ENCODE results near the gene SSTR5.

SSTR5 gene

GRCh38 chr16:1102921-1103635 lies 30.5 kb downstream of the SSTR5 start:
- DNase-seq (ENCODE audit: low read depth), result peak; percentile 50

- no peak for DNase-seq (ENCODE audit: low read depth)
Observed at GRCh38 chr16:1103636-1103980, 31.1 kb downstream of the SSTR5 start.

- peak; percentile 17 for DNase-seq (ENCODE audit: low read depth)
Observed at GRCh38 chr16:1105888-1106620, 33.5 kb downstream of the SSTR5 start.

- no peak for DNase-seq (ENCODE audit: low read depth)
Observed at GRCh38 chr16:1106659-1107058, 34.1 kb downstream of the SSTR5 start.

- no peak for DNase-seq (ENCODE audit: low read depth)
Observed at GRCh38 chr16:1107141-1107540, 34.6 kb downstream of the SSTR5 start.

GRCh38 chr16:1107731-1108130 lies 35.2 kb downstream of the SSTR5 start:
- no peak for DNase-seq (ENCODE audit: low read depth)

GRCh38 chr16:1108299-1109252 lies 36.0 kb downstream of the SSTR5 start:
- no peak for DNase-seq (ENCODE audit: low read depth)

GRCh38 chr16:1109648-1110047 lies 37.1 kb downstream of the SSTR5 start:
- DNase-seq (ENCODE audit: low read depth), result no peak

GRCh38 chr16:1112506-1113184 lies 40.1 kb downstream of the SSTR5 start:
- DNase-seq (ENCODE audit: low read depth), result no peak

- DNase-seq (ENCODE audit: low read depth), result no peak
Observed at GRCh38 chr16:1113489-1113888, 40.9 kb downstream of the SSTR5 start.

- DNase-seq (ENCODE audit: low read depth), result no peak
Observed at GRCh38 chr16:1113889-1114526, 41.5 kb downstream of the SSTR5 start.

- DNase-seq (ENCODE audit: low read depth), result no peak
Observed at GRCh38 chr16:1116693-1117077, 44.1 kb downstream of the SSTR5 start.

GRCh38 chr16:1117176-1117900 lies 44.8 kb downstream of the SSTR5 start:
- DNase-seq (ENCODE audit: low read depth), result no peak

- no peak for DNase-seq (ENCODE audit: low read depth)
Observed at GRCh38 chr16:1117926-1118325, 45.4 kb downstream of the SSTR5 start.

GRCh38 chr16:1119129-1119528 lies 46.6 kb downstream of the SSTR5 start:
- DNase-seq (ENCODE audit: low read depth), result no peak

- DNase-seq (ENCODE audit: low read depth), result no peak
Observed at GRCh38 chr16:1119766-1120576, 47.4 kb downstream of the SSTR5 start.

GRCh38 chr16:1120577-1120941 lies 48.0 kb downstream of the SSTR5 start:
- DNase-seq (ENCODE audit: low read depth), result no peak

GRCh38 chr16:1121009-1121408 lies 48.5 kb downstream of the SSTR5 start:
- no peak for DNase-seq (ENCODE audit: low read depth)

GRCh38 chr16:1121601-1122397 lies 49.3 kb downstream of the SSTR5 start:
- no peak for DNase-seq (ENCODE audit: low read depth)

Data from T follicular helper cell (primary cell).